HepG2 (cell line): ENCODE results near the gene OPRM1. TPM values are rescaled to one million over a fixed set of nuclear protein-coding genes. Genes with fewer than 3 reads are reported as not detected.

Experiments
- ERF ChIP-seq: IDR thresholded peaks from 2 replicates; pipeline ENCODE4 v1.6.1; 2018; ENCODE audit warnings: missing biosample characterization, missing genetic modification reagents
- ETV6 ChIP-seq: sonication (generic); formaldehyde crosslinking; conservative IDR thresholded peaks from 2 replicates; pipeline ENCODE4 v1.4.0; 2020; ENCODE audit warnings: missing genetic modification reagents
- GATAD2A ChIP-seq: IDR thresholded peaks from 2 replicates; pipeline ENCODE4 v1.6.1; 2016
- HOXA3 ChIP-seq: sonication (generic); formaldehyde crosslinking; IDR thresholded peaks from 2 replicates; pipeline ENCODE4 v1.5.0; 2020; ENCODE audit warnings: missing genetic modification reagents
- ISX ChIP-seq: sonication (generic); formaldehyde crosslinking; conservative IDR thresholded peaks from 2 replicates; pipeline ENCODE4 v1.5.0; 2020; ENCODE audit warnings: missing genetic modification reagents
- NFRKB ChIP-seq: fragments of 450-650 bp; IDR thresholded peaks from 2 replicates; pipeline ENCODE4 v1.6.1; 2017
- SOX6 ChIP-seq, 2 experiments: fragments of 450-650 bp in 1 of 2; sonication (generic) in 1 of 2; formaldehyde crosslinking in 1 of 2; IDR thresholded peaks; 2 replicates each; pipeline versions ENCODE4 v1.4.0 to v1.6.1; 2017 to 2020; ENCODE audit warnings: antibody characterized with exemption in 1 of 2, mild to moderate bottlenecking in 1 of 2, missing genetic modification reagents in 1 of 2
- TERF1 ChIP-seq: sonication (generic); formaldehyde crosslinking; IDR thresholded peaks from 2 replicates; pipeline ENCODE4 v1.8.0; 2022; ENCODE audit warnings: mild to moderate bottlenecking, missing genetic modification reagents, moderate library complexity
- UBTF ChIP-seq: sonication (generic); formaldehyde crosslinking; IDR thresholded peaks from 2 replicates; pipeline ENCODE4 v1.4.0; 2020; ENCODE audit warnings: mild to moderate bottlenecking, missing genetic modification reagents
- ZNF136 ChIP-seq: sonication (generic); formaldehyde crosslinking; IDR thresholded peaks from 2 replicates; pipeline ENCODE4 v1.8.1; 2022; ENCODE audit warnings: low read depth, mild to moderate bottlenecking, moderate library complexity, missing genetic modification reagents
- ZNF556 ChIP-seq: sonication (generic); formaldehyde crosslinking; IDR thresholded peaks from 2 replicates; pipeline ENCODE4 v1.4.0; 2020; ENCODE audit warnings: mild to moderate bottlenecking, missing genetic modification reagents, borderline replicate concordance
- ZNF598 ChIP-seq: sonication (generic); formaldehyde crosslinking; IDR thresholded peaks from 2 replicates; pipeline ENCODE4 v1.5.1; 2020; ENCODE audit warnings: mild to moderate bottlenecking, missing genetic modification reagents, borderline replicate concordance
- ZNF749 ChIP-seq: sonication (generic); formaldehyde crosslinking; IDR thresholded peaks from 2 replicates; pipeline ENCODE4 v1.8.0; 2022; ENCODE audit warnings: mild to moderate bottlenecking, missing genetic modification reagents, moderate library complexity, borderline replicate concordance
- ZSCAN9 ChIP-seq: IDR thresholded peaks from 2 replicates; pipeline ENCODE4 v1.6.1; 2016; ENCODE audit warnings: borderline replicate concordance
- polyA plus RNA-seq, 8 experiments: library from polyadenylated mRNA; depleted of rRNA in 3 of 8; stranded (reverse) in 7 of 8; unstranded in 1 of 8; fragments of >200 nt; fragmentation: Illumina TruSeq in 4 of 8; extraction: Trizol in 4 of 8; gene quantifications; 2 replicates each; pipeline versions ENCODE4 v1.2.1 to v1.2.3, GENCODE V29; 2011 to 2016; ENCODE audit warnings: low read depth in 4 of 8, missing spikeins in 1 of 8, mixed read lengths in 1 of 8; ENCODE audit not compliant: insufficient read depth in 1 of 8
- total RNA-seq, 5 experiments: library from RNA; depleted of rRNA; stranded (reverse); fragments of >200 nt; fragmentation: Illumina TruSeq; extraction: Trizol; gene quantifications; 2 replicates each; pipeline ENCODE4 v1.2.3, GENCODE V29; 2016; ENCODE audit warnings: low read depth in 1 of 5

Gene OPRM1
- total and polyA plus RNA-seq, 2 of the 13 experiments (the other 11 are each of a cell fraction or from before 2014, with no cell fraction given), result not detected

GRCh38 chr6:154280521-154280920 is 241.5 kb downstream of the OPRM1 start (continued):
- no peak for TF ChIP-seq TERF1
- no peak for TF ChIP-seq NFRKB
- TF ChIP-seq UBTF (CRISPR knock-in tag), result no peak
- no peak for TF ChIP-seq ETV6 (CRISPR knock-in tag)
- no peak for TF ChIP-seq SOX6 (IDR thresholded peaks at IDR 0.05)
- no peak for TF ChIP-seq SOX6 (CRISPR knock-in tag; IDR thresholded peaks at IDR 0.05)
- TF ChIP-seq HOXA3 (CRISPR knock-in tag), result no peak
- TF ChIP-seq ERF (CRISPR knock-in tag), result no peak
- TF ChIP-seq ZNF136 (CRISPR knock-in tag), result no peak
- TF ChIP-seq ISX (CRISPR knock-in tag), result no peak
- no peak for TF ChIP-seq ZNF556 (CRISPR knock-in tag)
- TF ChIP-seq ZSCAN9 (CRISPR knock-in tag), result no peak
- TF ChIP-seq ZNF598 (CRISPR knock-in tag), result no peak
- no peak for TF ChIP-seq GATAD2A (CRISPR knock-in tag)
- TF ChIP-seq ZNF749 (CRISPR knock-in tag), result no peak
